Femur (tissue), 1 donor: ENCODE measurements around the gene SDF2L1.
A peak's percentile ranks its signal among the peaks of the same experiment; 100 is the strongest.

Experiments used
- DNase-seq: peaks from one replicate; pipeline ENCODE4 v3.0.0-alpha.2; 2017

SDF2L1 gene

DNA sequence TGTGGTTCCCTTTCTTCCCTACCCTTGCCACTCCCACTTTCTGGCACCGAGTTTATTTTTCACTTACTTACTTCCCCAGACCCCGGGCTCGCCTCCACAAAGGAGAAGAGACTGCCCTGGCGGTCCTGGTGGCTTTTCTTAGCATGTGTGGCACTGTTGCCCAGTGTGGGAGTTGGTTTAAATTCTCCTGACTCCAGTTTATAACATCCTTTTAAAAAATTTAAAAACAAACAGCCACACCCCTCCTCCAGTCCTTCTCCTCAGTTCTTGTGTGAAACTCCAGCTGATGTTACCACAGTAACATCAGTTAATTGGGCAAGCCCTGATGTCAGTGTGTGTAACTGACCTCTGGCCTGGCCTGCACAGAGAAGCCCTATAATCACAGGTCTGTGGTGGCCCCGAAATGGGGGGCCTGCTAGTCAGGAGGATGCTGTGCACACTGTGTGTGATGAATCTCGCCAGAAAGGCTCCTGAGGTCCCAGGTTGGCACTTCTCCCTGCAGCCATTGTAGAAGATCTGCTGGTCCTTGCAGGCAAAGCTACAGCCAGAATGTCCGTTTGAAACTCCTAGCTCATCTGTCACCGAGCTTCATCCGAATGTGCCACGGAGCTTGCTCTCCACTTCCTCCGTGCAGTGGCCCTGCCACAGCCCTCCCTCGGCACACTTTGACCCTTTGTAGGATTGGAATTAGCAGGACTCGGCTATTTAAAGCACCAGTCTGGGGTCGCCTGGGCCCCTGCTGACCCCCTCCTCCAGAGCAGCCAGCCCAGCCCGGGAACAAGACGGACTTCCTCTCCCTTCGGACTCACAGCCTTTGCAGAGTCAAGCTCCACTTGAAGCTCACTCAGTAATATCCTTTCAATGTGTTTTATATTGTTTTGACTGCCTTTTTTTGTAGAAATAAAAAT is 19.8 kb upstream of the SDF2L1 start:
- no peak for DNase-seq

DNA sequence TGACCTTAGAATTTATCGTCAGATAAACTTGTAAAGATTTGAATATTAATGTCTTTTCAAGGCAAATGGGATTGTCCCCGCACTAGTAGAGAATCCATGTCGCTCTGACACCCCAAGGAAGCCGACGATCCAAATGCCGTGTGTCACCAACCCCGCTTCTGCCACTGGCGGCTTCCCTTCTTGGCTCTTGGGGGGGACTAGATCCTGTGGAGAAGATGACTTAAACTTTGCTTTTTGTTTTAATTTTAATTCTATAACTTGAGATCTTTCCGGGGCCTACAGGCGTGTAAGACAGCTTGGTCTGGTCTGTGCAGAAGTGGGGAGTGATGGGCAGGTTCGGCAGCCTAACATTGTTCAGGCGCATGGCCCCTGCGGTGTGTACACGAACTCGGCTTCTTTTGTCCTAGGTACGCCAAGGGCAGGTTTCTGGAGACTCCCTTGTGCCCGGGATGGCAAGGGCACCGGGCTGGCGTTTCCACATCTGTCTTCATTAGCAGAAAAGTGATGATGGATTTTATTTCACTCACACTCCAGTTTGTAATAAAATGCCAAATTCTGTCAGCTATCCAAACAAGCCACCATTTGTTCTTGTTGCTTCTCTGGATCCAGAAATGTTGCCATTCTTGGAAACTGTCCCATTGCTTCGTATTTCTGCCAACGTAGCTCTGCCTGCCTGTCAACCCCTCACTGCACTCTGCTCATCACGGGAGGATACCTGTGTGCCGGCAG is 19.0 kb upstream of the SDF2L1 start:
- DNase-seq: no peak

GRCh38 chr22:21623648-21623970 is 18.5 kb upstream of the SDF2L1 start:
- DNase-seq: no peak

- DNase-seq: peak; percentile 63
Observed at GRCh38 chr22:21624120-21624879, 17.8 kb upstream of the SDF2L1 start.

DNA sequence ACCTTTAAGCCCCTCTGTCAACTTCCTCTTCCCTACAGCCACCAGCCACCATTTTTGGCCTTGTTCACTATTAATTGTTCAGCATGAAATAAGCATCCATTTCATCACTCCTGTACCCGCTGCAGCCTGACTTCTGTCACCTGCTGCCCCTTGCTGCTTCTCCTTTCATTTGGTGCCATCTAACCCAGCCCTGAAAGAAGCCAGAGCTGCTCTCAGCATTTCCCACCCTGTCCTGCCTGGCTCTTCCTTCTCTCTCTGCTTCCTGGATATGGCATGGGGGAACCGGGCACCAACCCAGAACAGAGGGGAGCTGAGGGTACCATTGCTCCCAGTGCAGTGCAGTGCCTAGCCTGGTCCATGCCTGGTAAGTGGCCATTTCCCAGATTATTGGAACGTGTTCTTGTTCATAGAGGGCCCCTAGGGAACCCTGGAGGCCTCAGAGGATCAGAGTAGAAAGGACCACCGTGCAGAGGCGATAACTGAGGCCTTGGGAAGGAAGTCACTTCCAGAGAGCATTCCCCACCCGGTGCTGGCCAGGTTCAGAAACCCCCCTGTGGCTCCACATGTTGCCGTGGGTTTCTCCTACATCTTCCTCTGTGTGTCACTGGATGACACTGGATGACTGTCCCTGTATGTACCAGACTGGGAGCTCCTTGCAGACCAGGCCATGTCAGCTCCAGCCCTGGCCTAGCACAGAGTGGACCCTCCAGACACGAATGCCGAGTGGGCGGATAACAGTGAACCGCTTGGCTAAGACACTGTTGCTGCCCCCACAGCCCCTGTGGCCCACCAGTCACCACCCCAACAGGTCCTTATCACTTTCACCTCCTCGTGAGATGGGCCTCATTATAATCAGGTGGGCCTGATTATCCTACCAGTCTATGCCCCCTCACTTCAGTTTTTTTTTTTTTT is 17.0 kb upstream of the SDF2L1 start:
- no peak for DNase-seq

DNA sequence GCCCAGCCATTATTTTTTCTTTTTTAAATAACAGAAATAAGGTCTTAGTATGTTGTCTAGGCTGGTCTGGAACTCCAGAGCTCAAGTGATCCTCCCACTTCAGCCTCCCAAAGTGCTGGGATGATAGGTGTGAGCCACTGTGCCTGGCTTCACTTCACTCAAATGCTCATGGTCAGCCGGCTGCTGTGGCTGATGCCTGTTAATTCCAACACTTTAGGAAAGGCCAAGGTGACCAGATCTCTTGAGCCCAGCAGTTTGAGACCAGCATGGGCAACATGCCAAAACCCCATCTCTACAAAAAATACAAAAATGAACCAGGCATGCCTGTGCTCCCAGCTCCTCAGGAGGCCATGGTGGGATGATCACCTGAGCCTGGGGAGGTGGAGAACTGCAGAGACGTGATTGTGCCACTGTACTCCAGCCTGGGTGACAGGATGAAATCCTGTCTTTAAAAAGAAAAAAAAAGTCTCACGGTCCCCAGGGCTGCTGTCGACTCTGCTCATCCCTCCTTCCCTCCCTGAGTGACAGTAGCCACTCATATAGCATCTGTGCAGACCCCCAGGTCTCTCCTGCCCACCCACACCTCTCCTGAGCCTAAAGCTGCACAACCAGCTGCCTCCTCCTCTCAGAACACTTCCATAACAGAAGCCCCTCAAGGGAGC is 15.9 kb upstream of the SDF2L1 start:
- no peak for DNase-seq

GRCh38 chr22:21626735-21627469 is 15.2 kb upstream of the SDF2L1 start:
- DNase-seq: no peak

DNA sequence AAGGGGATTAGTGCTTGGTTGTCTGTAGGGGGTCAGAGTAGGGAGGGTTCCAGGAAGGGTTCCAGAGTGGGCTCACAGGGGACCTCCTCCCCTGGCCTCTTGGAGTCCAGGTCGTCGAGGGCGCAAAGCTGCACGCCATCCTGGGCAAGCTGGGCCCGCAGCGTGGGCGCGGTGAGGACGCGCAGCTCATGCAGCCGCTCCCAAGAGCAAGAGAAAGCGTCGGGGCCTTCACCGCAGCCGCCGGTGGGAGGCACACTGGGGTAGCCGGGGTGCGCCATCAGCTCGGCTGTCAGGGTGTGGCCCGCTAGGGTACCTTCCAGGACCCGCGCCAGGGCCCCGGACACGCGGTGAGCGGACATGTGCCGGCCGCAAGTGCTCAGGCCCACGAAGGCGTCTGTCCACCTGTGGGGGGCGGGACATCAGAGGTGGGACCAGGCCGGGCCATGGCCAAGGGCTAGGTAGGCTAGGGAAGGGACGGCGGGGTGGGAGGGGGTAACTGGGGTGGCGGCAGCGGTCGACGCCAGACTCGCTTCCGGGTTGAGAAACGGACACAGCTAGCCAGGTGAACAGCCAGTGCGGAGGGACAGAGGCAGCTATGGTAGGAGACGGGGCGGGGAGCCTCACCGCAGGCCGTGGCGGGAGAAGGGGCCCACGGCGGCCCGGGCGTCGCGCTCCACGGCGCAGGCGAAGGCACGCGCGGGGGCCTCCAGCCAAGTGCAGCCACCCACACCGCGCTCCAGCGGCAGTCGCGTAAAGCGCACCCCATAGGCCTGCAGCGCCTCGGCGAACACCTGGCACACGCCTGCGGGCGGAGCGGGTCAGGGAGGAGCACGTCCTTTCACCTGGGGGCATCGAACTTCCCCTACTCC is 13.5 kb upstream of the SDF2L1 start:
- DNase-seq: peak; percentile 42

- DNase-seq: peak; percentile 93
Observed at GRCh38 chr22:21629255-21630149, 12.6 kb upstream of the SDF2L1 start, which contains the start of gene YDJC. Gene YDJC, minus strand, starts transcription at chr22:21630022. Its CDS starts 8 bp downstream, at chr22:21630014.

GRCh38 chr22:21631025-21631424 is 11.1 kb upstream of the SDF2L1 start:
- no peak for DNase-seq

DNA sequence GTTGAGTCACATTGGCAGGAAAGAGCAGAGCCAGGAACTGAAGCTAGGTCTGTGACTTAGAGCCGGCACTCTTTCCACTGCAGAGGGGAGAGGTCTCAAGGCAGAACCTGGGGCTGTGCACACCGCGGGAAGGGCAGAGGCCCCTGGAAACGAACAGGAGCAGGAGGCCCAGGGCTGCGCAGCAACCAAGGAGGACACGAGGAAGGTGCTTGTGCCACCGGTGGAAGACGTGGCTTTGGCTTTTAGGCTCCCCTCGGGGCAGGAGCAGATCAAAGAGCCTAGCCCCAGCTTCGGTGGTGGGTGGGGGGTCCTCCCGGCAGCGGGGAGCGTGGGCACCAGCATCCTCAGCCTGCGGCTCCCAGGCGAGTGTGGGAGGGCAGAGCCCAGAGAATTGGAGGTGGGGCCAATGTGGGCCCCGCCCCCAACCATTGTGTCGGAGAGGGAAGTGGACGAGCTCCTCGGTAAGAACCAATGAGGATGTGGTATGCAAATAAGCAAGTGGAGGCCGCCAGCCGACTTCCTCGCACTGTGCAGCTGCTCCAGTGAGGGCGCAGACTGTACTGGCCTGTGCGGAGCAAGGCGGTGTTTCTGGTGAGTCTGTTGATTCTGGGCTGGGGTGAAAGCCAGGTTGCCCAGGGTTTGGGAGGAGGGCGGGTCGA is 9.7 kb upstream of the SDF2L1 start, which contains the start of gene CCDC116:
Gene CCDC116 (plus strand): TSS at position 524 of the 659 bp plus-strand sequence. CDS start 422 bp downstream, outside the sequence.
- DNase-seq: peak; percentile 43

DNA sequence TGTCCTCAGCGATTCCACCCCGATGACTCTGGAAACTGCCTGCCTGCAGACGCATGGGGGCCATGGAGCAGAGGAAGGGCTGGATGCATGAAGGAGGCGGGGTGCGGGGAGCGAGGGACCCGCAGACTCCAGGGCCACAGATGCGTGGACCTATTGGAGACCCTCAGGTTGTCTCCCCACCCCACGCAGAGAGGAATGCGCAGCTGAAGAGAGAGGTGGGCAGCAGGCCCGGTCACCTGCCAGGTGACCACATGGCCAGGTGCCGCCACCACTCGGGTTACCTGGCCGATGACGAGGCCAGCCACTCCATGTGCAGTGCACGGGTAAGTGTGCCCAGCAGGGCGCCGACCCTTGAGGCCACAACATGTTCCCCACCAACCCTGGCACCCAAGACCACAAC is 9.2 kb upstream of the SDF2L1 start:
- DNase-seq: no peak

- DNase-seq: no peak
Observed at GRCh38 chr22:21633481-21633880, 8.6 kb upstream of the SDF2L1 start.

DNA sequence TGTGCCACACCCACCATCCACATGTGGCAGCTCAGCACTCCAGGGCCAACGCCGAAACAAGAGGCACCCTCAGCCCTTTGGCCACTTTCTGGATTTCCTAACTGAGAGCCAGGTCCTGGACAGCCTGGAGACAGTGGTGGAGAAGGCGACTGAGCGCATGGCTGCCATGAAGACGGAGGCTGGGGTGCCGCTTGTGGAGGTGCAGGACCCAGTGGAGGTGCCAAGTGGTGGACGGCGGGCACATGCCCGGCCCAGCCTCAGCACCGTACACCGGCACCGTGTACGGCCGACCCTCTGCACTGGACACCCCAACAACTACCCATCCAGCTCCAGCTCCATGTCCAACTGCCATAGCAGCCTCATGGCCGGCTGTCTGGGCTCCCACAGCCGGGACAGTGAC is 8.0 kb upstream of the SDF2L1 start:
- DNase-seq: no peak

- no peak for DNase-seq
Observed at GRCh38 chr22:21634844-21635243, 7.3 kb upstream of the SDF2L1 start.

- no peak for DNase-seq
Observed at GRCh38 chr22:21635771-21636510, 6.2 kb upstream of the SDF2L1 start.

- no peak for DNase-seq
Observed at GRCh38 chr22:21636629-21637218, 5.4 kb upstream of the SDF2L1 start.
